8988T (cell line): ENCODE measurements around the gene KATNAL2.

Experiments used
- DNase-seq: peaks from one replicate; pipeline ENCODE4 v3.0.0; 2011

The KATNAL2 gene

GRCh38 chr18:46917108-46917802, at the start of gene KATNAL2, which contains the start of gene PIAS2:
Gene KATNAL2 (plus strand): TSS chr18:46917602. CDS start chr18:46946873, 29,271 bp downstream.
Gene PIAS2 (minus strand): TSS chr18:46917507. CDS start chr18:46917345, 162 bp downstream.
- peak; percentile 80 for DNase-seq

GRCh38 chr18:46868169-46868921, 49.1 kb upstream of the KATNAL2 start:
- no peak for DNase-seq

GRCh38 chr18:46877329-46877987, 39.9 kb upstream of the KATNAL2 start:
- no peak for DNase-seq

- no peak for DNase-seq
These were observed 34.2 kb upstream of the KATNAL2 start for GRCh38 chr18:46883180-46883579.

- DNase-seq, result no peak
These were observed 30.5 kb upstream of the KATNAL2 start for GRCh38 chr18:46886893-46887292.

GRCh38 chr18:46888965-46889364, 28.4 kb upstream of the KATNAL2 start:
- DNase-seq, result no peak

GRCh38 chr18:46891742-46892214, 25.6 kb upstream of the KATNAL2 start:
- DNase-seq, result no peak

GRCh38 chr18:46892842-46893241, 24.6 kb upstream of the KATNAL2 start:
- DNase-seq, result no peak

GRCh38 chr18:46893360-46893759, 24.0 kb upstream of the KATNAL2 start:
- DNase-seq, result no peak

GRCh38 chr18:46894124-46894523, 23.3 kb upstream of the KATNAL2 start:
- no peak for DNase-seq

GRCh38 chr18:46899274-46899948, 18.0 kb upstream of the KATNAL2 start:
- DNase-seq, result no peak

GRCh38 chr18:46903406-46903805, 14.0 kb upstream of the KATNAL2 start:
- DNase-seq, result no peak

GRCh38 chr18:46909497-46909896, 7.9 kb upstream of the KATNAL2 start:
- no peak for DNase-seq

GRCh38 chr18:46910856-46911255, 6.5 kb upstream of the KATNAL2 start:
- no peak for DNase-seq

GRCh38 chr18:46915800-46916550, 1.4 kb upstream of the KATNAL2 start:
- no peak for DNase-seq

GRCh38 chr18:46916551-46917107, 773 bp upstream of the KATNAL2 start:
- no peak for DNase-seq

- DNase-seq, result no peak
These were observed 600 bp downstream of the KATNAL2 start for GRCh38 chr18:46917803-46918600.

GRCh38 chr18:46920067-46920466, 2.7 kb downstream of the KATNAL2 start:
- no peak for DNase-seq

GRCh38 chr18:46920653-46921052, 3.3 kb downstream of the KATNAL2 start:
- DNase-seq, result no peak

GRCh38 chr18:46939337-46939963, 22.0 kb downstream of the KATNAL2 start:
- no peak for DNase-seq
